Left lung (tissue), 10 donors: Measurements from ENCODE around the gene WWOX. TPM values are rescaled to one million over a fixed set of nuclear protein-coding genes. Genes with fewer than 3 reads are reported as not detected.

Experiments used
- ATAC-seq: fragments of 200-7000 bp; cut with Tn5 transposase; one replicate; pipeline ENCODE4 v1.9.1; 2020; ENCODE audit warnings: moderate library complexity
- DNase-seq, 4 donors: peaks; one replicate each; pipeline ENCODE4 v3.0.0-alpha.2; 2013 to 2020
- H3K27ac ChIP-seq, 2 donors: fragments of 200-600 bp; sonication (generic) in 1 of 2; one replicate each; pipeline versions ENCODE4 v1.5.0 to v1.8.0; 2020 to 2021
- H3K27me3 ChIP-seq, 2 donors: fragments of 200-600 bp; sonication (generic) in 1 of 2; one replicate each; pipeline versions ENCODE4 v1.5.0 to v1.8.0; 2020 to 2021
- H3K36me3 ChIP-seq, 2 donors: fragments of 200-600 bp; sonication (generic) in 1 of 2; one replicate each; pipeline versions ENCODE4 v1.5.0 to v1.8.0; 2020 to 2021
- H3K4me1 ChIP-seq, 2 donors: fragments of 200-600 bp; one replicate each; pipeline ENCODE4 v1.8.0; 2021
- H3K4me3 ChIP-seq, 2 donors: fragments of 200-600 bp; sonication (generic) in 1 of 2; one replicate each; pipeline versions ENCODE4 v1.5.0 to v1.8.0; 2020 to 2021; ENCODE audit warnings: mild to moderate bottlenecking in 1 of 2
- H3K9me3 ChIP-seq, 2 donors: fragments of 200-600 bp; sonication (generic) in 1 of 2; one replicate each; pipeline versions ENCODE4 v1.5.0 to v1.8.0; 2020 to 2021
- CTCF ChIP-seq, 2 donors: fragments of 200-600 bp; sonication (generic) in 1 of 2; IDR thresholded peaks; one replicate each; pipeline versions ENCODE4 v1.5.0 to v1.8.0; 2021; ENCODE audit warnings: antibody characterized with exemption in 2 of 2
- intact Hi-C, 2 donors: fragments of 100-400 bp; cut with DNase I; formaldehyde crosslinking; loops; one replicate each; pipeline versions ENCODE4 v1.11.2 to v1.14.2; 2022
- polyA plus RNA-seq, 6 donors: library from polyadenylated mRNA; unstranded; fragments of 120-200 nt; gene quantifications; one replicate each; pipeline ENCODE4 v1.2.1, GENCODE V29; 2013; ENCODE audit not compliant: insufficient read length in 6 of 6
- total RNA-seq, 2 donors: library from RNA; stranded (reverse); fragmentation: NEBNext Ultra II Directional; extraction: Animal tissue kit (Norgen Biotek cat#: 25700); gene quantifications; one replicate each; pipeline ENCODE4 v1.2.1, GENCODE V29; 2021
- donor health status: DM: no; HTN: yes; CAD: no.
- donor health status: DM: no; HTN: no; CAD: no.

Gene WWOX
- total and polyA plus RNA-seq, 8 donors, result 17.2 to 40.3 (median 30.8) TPM

- no peak for ATAC-seq
- intact Hi-C loops, result no loop called here
Measured at GRCh38 chr16:78654929-78655328, 555.5 kb downstream of the WWOX start.

GRCh38 chr16:78655331-78656113 is 556.1 kb downstream of the WWOX start:
- H3K9me3 ChIP-seq, result no peaks in the 10 kb centered on the region
- H3K4me3 ChIP-seq, result no peak overlapping the region
- no peak for TF ChIP-seq CTCF (IDR thresholded peaks at IDR 0.05)
- intact Hi-C loops, result no loop called here
- no peaks in the 10 kb centered on the region for H3K4me1 ChIP-seq
- no peak overlapping the region for H3K27ac ChIP-seq
- DNase-seq (no peak), ATAC-seq (no peak)
- no peaks in the 10 kb centered on the region for H3K27me3 ChIP-seq
- H3K36me3 ChIP-seq, result no peaks in the 10 kb centered on the region

More at GRCh38 chr16:78654929-78655328, 555.5 kb downstream of the WWOX start:
- Histone ChIP-seq H3K9me3 (no peaks in the 10 kb centered on the region), H3K4me1 (no peaks in the 10 kb centered on the region), H3K36me3 (no peaks in the 10 kb centered on the region), H3K27me3 (no peaks in the 10 kb centered on the region), H3K4me3 (no peak overlapping the region), H3K27ac (no peak overlapping the region)
- no peak for TF ChIP-seq CTCF (IDR thresholded peaks at IDR 0.05)
- DNase-seq, result no peak

- intact Hi-C loops, result no loop called here
- no peak for TF ChIP-seq CTCF (IDR thresholded peaks at IDR 0.05)
- H3K4me3 ChIP-seq, result no peak overlapping the region
- ATAC-seq, result no peak
- no peak for DNase-seq
- H3K9me3 ChIP-seq, result no peaks in the 10 kb centered on the region
- H3K27ac ChIP-seq, result no peak overlapping the region
- no peaks in the 10 kb centered on the region for H3K27me3 ChIP-seq
- H3K36me3 ChIP-seq, result no peaks in the 10 kb centered on the region
- H3K4me1 ChIP-seq, result no peaks in the 10 kb centered on the region
Measured at GRCh38 chr16:78656887-78657286, 557.4 kb downstream of the WWOX start.

GRCh38 chr16:78659216-78659615 is 559.8 kb downstream of the WWOX start:
- Histone ChIP-seq H3K9me3 (no peaks in the 10 kb centered on the region), H3K27me3 (no peaks in the 10 kb centered on the region), H3K36me3 (no peaks in the 10 kb centered on the region), H3K4me1 (no peaks in the 10 kb centered on the region), H3K4me3 (no peak overlapping the region), H3K27ac (no peak overlapping the region)
- ATAC-seq (no peak), DNase-seq (no peak)
- no peak for TF ChIP-seq CTCF (IDR thresholded peaks at IDR 0.05)
- intact Hi-C loops, result no loop called here

- H3K27me3 ChIP-seq, result no peaks in the 10 kb centered on the region
- H3K4me1 ChIP-seq, result no peaks in the 10 kb centered on the region
- no peak overlapping the region for H3K4me3 ChIP-seq
- no peaks in the 10 kb centered on the region for H3K36me3 ChIP-seq
- ATAC-seq (no peak), DNase-seq (no peak)
- no peak overlapping the region for H3K27ac ChIP-seq
- TF ChIP-seq CTCF (IDR thresholded peaks at IDR 0.05), result no peak
- H3K9me3 ChIP-seq, result no peaks in the 10 kb centered on the region
- intact Hi-C loops, result no loop called here
Measured at GRCh38 chr16:78659668-78660217, 560.3 kb downstream of the WWOX start.
